GM04504 (cell line): ENCODE data around the gene COG5.
"Not testable (repeated sequence)": the region's sequence is repeated elsewhere in the genome, so short reads cannot be mapped to it uniquely, and the experiment has no call there.

Experiments used
- DNase-seq: peaks from one replicate; pipeline ENCODE4 v3.0.0-alpha.2; 2012; ENCODE audit warnings: low read depth

The COG5 gene

DNA sequence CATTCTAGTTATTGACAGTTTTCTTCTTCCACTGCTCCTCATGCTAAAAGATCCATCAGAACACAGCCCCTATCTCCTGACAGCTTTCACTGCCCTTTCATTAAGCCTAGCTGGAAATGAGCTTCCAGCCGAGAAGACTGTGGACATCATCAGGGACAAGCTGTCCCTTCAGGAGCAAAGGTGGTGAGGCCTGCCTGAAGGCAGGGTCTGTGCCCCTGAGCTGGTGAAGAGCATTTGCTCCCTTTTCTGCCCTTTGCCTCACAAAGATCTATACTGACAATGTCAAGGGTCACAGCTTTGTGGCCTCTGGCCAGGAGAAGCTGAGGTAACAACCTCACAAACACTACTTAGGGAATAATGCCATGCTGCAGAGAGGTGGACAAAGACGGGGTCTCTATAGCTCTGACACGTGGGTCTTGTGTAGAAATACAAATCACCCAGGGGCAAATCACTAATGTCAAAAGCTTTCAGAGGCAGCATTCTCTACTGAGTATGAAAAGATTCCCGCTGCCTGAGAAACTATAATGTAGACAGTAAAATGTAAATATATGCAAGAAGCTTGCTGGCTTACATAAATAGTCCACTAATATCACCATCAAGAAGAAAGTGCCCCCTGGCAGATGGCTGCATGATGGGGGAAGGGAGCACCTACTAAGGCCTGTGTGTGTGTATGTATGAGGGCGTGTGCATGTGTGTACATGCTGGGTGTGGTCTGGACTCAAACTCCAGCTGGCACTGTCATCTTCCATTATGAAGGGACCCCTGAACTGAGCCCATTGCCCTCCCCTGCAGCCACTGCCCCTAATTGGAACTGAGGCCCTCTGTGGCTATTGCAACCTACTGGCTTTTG is 339.1 kb downstream of the COG5 start:
- no peak for DNase-seq

GRCh38 chr7:107220806-107221205 is 342.9 kb downstream of the COG5 start:
- DNase-seq = not testable (repeated sequence)

DNA sequence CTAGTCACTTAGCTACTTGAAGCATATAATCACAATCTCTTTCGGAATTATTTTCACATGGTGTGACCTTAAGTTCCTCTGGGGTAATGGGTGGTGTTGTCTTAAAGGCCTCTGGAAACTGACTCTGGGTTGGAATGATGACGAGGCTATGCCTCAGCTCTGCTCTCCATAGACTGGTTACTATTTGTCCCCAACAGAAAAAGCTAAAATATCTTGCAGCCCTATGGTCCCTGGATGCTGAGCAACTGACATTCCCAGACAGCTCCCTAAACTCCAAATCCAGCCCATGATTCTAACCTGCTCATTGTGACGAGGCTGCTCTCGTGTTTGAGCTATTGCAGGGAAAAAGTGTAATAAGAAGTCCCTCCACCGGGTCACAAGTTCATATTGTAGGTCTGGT is 343.4 kb downstream of the COG5 start:
- DNase-seq = no peak

DNA sequence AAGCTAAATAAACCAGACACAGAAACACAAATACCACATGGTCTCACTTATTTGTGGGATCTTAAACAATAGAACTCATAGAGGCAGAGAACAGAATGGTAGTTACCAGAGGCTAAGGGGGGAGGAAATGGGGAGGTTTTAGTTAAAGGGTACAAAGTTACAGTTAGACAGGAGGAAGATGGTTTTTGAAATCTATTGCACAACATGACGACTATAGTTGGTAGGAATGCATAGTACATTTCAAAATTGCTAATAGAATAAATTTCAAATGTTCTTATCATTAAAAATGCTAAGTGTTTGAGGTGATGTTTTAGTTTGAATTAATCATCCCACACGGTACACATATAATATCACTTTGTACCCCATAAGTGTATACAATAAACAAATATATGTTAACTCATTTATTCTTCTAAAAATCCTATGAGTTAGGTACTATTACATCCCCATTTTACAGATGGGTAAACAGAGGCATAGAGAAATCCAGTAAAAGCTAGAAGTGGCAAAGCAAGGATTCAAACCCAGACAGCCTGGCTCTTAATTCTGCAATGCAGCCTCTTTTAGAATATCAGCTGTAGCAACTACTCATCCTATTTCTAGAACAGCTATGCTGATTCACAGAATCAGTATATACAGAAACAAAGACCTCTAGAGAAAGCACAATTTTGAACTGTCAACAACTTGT is 344.0 kb downstream of the COG5 start:
- no peak for DNase-seq

DNA sequence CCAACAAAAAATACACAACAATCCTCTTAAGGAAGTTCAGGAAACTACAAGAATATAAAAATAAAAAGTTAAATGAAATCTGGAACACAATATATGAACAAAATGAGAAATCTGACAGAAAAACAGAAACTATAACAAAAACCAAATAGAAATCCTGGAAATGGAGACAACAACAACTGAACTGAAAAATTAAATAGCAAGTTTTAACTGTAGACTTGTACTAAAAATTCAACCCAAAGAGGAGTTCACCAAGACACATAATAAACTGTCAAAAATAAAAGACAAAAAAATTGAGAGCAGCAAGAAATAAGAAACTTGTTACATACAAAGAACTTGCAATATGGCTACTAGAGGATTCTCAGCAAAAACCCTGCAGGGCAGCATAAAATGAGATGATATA is 349.8 kb downstream of the COG5 start:
- DNase-seq = no peak

GRCh38 chr7:107213193-107213788 is 350.4 kb downstream of the COG5 start:
- no peak for DNase-seq

DNA sequence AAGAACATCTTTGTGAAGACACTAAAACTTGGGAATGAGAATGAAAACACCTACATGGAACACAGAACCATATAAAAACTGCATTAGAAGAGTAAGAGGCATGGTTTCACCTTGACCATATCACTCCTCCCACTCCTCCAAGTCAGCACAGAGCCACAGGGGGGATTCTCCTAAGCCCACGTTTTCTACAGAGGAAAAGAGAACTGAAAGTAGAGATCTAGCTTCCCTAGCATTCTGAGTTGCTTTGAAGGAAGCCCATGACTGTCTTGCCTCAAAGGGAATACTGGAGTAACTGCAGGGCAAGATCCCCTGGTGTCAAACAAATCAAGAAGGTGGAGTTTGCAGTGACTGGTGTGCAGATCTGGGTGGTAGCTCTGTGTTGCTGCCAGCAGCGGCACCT is 351.0 kb downstream of the COG5 start:
- DNase-seq = no peak

- no peak for DNase-seq
Measured at GRCh38 chr7:107210400-107210799, 353.3 kb downstream of the COG5 start.

- DNase-seq = no peak
Measured at GRCh38 chr7:107209565-107209964, 354.2 kb downstream of the COG5 start.

- no peak for DNase-seq
Measured at GRCh38 chr7:107208563-107208962, 355.2 kb downstream of the COG5 start.

- DNase-seq = peak; percentile 13
Measured at GRCh38 chr7:107208024-107208521, 355.6 kb downstream of the COG5 start.

DNA sequence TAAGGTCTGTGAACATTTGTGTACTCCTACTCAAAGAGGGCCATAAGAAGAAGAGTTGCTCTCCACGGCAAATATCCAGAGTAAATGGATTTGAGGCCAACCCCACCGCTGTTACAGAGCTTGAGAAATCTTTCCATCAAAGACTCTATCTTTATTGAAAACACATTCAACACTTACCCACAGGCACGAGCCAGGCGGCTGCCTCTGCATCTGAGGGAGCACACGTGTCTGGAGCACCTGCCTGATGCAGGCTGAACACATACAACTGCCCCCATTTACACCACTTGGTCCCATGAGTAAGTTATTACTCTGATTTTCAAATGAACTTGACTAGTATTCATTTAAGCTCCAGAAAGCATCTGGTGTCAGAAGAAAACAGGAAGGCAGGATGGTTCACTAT is 356.3 kb downstream of the COG5 start:
- no peak for DNase-seq

- DNase-seq = no peak
Measured at GRCh38 chr7:107206706-107207105, 357.0 kb downstream of the COG5 start.

DNA sequence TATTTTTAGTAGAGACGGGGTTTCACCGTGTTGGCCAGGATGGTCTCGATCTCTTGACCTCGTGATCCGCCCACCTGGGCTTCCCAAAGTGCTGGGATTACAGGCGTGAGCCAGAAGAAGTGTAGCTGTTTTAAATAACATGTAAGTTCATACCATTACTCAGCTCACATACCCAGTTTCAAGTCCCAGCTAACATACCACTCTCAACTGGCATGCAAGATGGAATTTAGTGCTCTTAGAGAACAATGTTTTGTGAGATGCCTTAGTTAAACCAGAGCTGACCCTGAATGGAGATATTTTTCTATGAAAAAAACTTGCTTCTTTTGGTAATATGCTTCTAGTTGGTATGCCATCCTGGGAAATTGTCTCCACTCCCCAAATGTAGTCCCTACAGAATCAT is 357.6 kb downstream of the COG5 start:
- no peak for DNase-seq

- DNase-seq = no peak
Measured at GRCh38 chr7:107203607-107204006, 360.1 kb downstream of the COG5 start.

GRCh38 chr7:107201795-107202450 is 361.8 kb downstream of the COG5 start:
- DNase-seq = no peak

DNA sequence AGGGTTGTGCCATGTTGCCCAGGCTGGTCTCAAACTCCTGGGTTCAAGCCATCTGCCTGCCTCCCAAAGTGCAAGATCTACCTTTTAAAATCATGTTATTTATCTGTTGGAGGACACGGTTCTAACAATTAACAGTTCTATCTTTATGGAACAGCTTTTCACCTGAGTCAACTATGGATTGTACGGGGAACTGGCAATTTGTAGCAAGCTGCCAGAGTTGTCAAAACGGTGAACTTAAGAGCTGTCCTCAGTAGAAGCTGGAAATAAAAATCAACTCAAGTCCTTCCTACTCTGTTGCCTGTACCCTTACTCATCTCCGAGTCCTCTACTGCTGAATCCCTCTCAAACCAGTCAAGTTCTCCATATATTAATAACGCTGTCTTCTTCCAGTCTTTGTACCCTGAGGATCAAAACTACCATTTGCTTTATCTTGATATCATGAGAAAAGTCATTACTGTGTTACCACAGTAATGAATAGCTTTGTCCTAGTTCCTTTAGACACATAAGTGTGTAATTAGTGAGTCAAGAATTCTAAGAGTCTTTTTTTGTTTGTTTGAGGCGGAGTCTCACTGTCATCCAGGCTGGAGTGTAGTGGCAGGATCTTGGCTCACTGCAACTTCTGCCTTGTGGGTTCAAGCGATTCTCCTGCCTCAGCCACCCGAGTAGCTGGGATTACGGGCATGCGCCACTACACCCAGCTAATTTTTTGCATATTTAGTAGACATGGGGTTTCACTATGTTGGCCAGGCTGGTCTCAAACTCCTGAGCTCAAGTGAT is 366.7 kb downstream of the COG5 start:
- no peak for DNase-seq

GRCh38 chr7:107194052-107194451 is 369.7 kb downstream of the COG5 start:
- no peak for DNase-seq

DNA sequence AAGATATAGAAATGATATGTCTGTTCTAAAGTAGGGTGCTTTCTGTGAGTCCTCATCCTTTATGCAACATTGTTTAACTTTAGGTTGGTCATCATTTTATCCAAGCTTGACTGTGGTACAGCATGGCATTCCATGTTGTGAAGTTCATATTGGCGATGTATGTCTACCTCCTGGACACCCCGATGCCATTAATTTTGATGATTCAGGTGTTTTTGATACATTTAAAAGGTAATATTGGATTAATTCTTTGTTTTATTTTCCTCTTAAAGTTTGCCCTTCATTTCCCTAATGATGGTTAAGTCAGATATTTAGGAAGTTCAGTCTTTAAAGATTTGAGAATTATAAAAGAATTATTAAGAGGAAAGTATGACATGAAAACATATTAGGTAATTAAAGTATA is 373.6 kb downstream of the COG5 start:
- DNase-seq = no peak

GRCh38 chr7:107187774-107188173 is 375.9 kb downstream of the COG5 start:
- DNase-seq = no peak

GRCh38 chr7:107186240-107186639 is 377.5 kb downstream of the COG5 start:
- no peak for DNase-seq

DNA sequence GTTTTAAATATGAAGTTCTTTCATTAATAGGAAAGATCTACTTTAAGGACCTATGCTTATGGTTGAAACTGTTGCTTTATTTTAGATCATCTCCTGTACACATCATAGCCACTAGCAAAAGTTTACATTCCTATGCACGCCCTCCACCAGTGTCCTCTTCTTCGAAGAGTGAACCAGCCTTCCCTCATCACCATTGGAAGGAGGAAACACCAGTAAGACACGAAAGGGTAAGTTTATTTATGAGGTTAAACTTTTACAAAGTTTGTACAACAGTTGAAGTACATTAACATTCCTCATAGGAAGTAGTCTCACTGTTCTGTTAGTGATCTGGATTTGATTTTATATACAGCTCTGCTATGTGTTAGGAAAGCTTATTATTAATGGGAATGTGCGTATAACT is 378.0 kb downstream of the COG5 start:
- DNase-seq = no peak
